Neural progenitor cell (in vitro differentiated cells): ENCODE measurements around the gene KAZN. TPM values are rescaled to one million over a fixed set of nuclear protein-coding genes. Genes with fewer than 3 reads are reported as not detected.
A peak's percentile ranks its signal among the peaks of the same experiment; 100 is the strongest.

ENCODE experiments used
- DNase-seq: peaks from one replicate; pipeline ENCODE4 v3.0.0-alpha.2; 2016; ENCODE audit warnings: low spot score
- H2AFZ ChIP-seq: fragments of 200-600 bp; sonication (generic); replicated peaks from 2 replicates; pipeline ENCODE4 v1.6.1; 2016; ENCODE audit warnings: antibody characterized with exemption
- H3F3A ChIP-seq: fragments of 200-600 bp; sonication (generic); 2 replicates; pipeline ENCODE4 v1.6.1; 2016; ENCODE audit warnings: antibody characterized with exemption, low read depth
- H3K27ac ChIP-seq: fragments of 200-600 bp; sonication (generic); 2 replicates; pipeline ENCODE4 v1.5.1; 2016; ENCODE audit warnings: mild to moderate bottlenecking
- H3K27me3 ChIP-seq: fragments of 200-600 bp; sonication (generic); 2 replicates; pipeline ENCODE4 v1.6.1; 2016; ENCODE audit warnings: mild to moderate bottlenecking, moderate library complexity
- H3K36me3 ChIP-seq: fragments of 200-600 bp; sonication (generic); 2 replicates; pipeline ENCODE4 v1.5.1; 2016
- H3K4me1 ChIP-seq: fragments of 200-600 bp; sonication (generic); 2 replicates; pipeline ENCODE4 v1.6.1; 2016; ENCODE audit warnings: mixed run types
- H3K4me2 ChIP-seq: fragments of 200-600 bp; sonication (generic); 2 replicates; pipeline ENCODE4 v1.6.1; 2016
- H3K4me3 ChIP-seq: fragments of 200-600 bp; sonication (generic); 2 replicates; pipeline ENCODE4 v1.5.1; 2016
- H3K79me2 ChIP-seq: fragments of 200-600 bp; sonication (generic); 2 replicates; pipeline ENCODE4 v1.6.1; 2016; ENCODE audit warnings: low read depth
- H3K9ac ChIP-seq: fragments of 200-600 bp; sonication (generic); 2 replicates; pipeline ENCODE4 v1.6.1; 2016
- H3K9me3 ChIP-seq: fragments of 200-600 bp; sonication (generic); 2 replicates; pipeline ENCODE4 v1.5.1; 2016; ENCODE audit warnings: low read depth
- H4K20me1 ChIP-seq: fragments of 200-600 bp; sonication (generic); 2 replicates; pipeline ENCODE4 v1.6.1; 2016; ENCODE audit warnings: low read depth
- H3K27ac Mint-ChIP-seq: 3 replicates; pipeline ENCODE4 v1.8.0; 2021; ENCODE audit warnings: mixed read lengths
- H3K27me3 Mint-ChIP-seq: 2 replicates; pipeline ENCODE4 v1.8.0; 2022; ENCODE audit warnings: low read depth, mild to moderate bottlenecking, inconsistent platforms, moderate library complexity, mixed read lengths; ENCODE audit not compliant: insufficient read depth
- H3K36me3 Mint-ChIP-seq: 3 replicates; pipeline ENCODE4 v1.8.0; 2021; ENCODE audit warnings: mixed read lengths
- H3K4me1 Mint-ChIP-seq: 3 replicates; pipeline ENCODE4 v1.8.0; 2021; ENCODE audit warnings: mixed read lengths
- H3K4me3 Mint-ChIP-seq: 3 replicates; pipeline ENCODE4 v1.8.0; 2021; ENCODE audit warnings: mild to moderate bottlenecking, moderate library complexity, mixed read lengths
- H3K9me3 Mint-ChIP-seq: 3 replicates; pipeline ENCODE4 v1.8.0; 2020; ENCODE audit warnings: mixed read lengths
- CTCF ChIP-seq: fragments of 200-600 bp; sonication (generic); IDR thresholded peaks from 2 replicates; pipeline ENCODE4 v1.5.1; 2017; ENCODE audit warnings: antibody characterized with exemption, mild to moderate bottlenecking
- EZH2 ChIP-seq: fragments of 200-600 bp; sonication (generic); IDR thresholded peaks from 2 replicates; pipeline ENCODE4 v1.6.1; 2017; ENCODE audit warnings: antibody characterized with exemption, mild to moderate bottlenecking, moderate library complexity
- EZH2phosphoT487 ChIP-seq: fragments of 200-600 bp; sonication (generic); IDR thresholded peaks from 2 replicates; pipeline ENCODE4 v1.6.1; 2017; ENCODE audit warnings: antibody characterized with exemption
- total RNA-seq: library from RNA; depleted of rRNA; stranded (reverse); fragments of >200 nt; gene quantifications from 2 replicates; pipeline ENCODE4 v1.2.3, GENCODE V29; 2015; ENCODE audit warnings: low replicate concordance

The KAZN gene
- total RNA-seq, 1 donor from 2014 or later: 6.1 TPM

DNA sequence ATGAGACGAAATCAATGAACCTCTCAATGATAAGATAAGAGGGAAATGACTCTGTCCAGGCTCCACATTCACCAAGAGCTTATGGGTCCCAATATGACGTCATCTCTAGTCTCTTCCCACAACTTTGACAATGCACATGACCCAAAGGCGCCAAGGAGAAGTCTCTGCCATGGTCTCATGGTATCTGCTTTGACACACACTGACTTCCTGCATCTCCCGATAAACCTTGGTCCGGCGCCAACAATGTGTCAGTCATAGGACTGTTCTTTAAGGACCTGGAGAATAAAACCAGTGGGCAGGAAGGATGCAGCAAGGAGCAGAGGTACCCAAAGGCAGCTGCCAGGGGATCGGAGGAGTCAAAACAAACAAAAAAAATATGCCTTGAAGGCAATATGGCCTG is 508.1 kb downstream of the KAZN start:
- Histone ChIP-seq H3K4me1 (peaks cover under 1% of the 10 kb centered on the region), H3F3A (peaks cover under 1% of the 10 kb centered on the region), H3K79me2 (no peaks in the 10 kb centered on the region), H4K20me1 (no peaks in the 10 kb centered on the region), H3K4me3 (no peak overlapping the region), H2AFZ (no peak overlapping the region), H3K9ac (no peak overlapping the region), H3K27ac (no peak overlapping the region), H3K9me3 (no peaks in the 10 kb centered on the region), H3K27me3 (peaks cover 4% of the 10 kb centered on the region), H3K36me3 (no peaks in the 10 kb centered on the region), H3K4me2 (no peak overlapping the region)
- Mint-ChIP-seq H3K36me3 (peaks cover 7% of the 10 kb centered on the region), H3K27me3 (peaks cover 11% of the 10 kb centered on the region), H3K27ac (no peak overlapping the region), H3K4me1 (peaks cover 15% of the 10 kb centered on the region), H3K4me3 (no peak overlapping the region), H3K9me3 (peaks cover 9% of the 10 kb centered on the region)
- no peak for DNase-seq
- TF ChIP-seq EZH2: no peak
- no peak for TF ChIP-seq EZH2phosphoT487
- TF ChIP-seq CTCF: no peak

DNA sequence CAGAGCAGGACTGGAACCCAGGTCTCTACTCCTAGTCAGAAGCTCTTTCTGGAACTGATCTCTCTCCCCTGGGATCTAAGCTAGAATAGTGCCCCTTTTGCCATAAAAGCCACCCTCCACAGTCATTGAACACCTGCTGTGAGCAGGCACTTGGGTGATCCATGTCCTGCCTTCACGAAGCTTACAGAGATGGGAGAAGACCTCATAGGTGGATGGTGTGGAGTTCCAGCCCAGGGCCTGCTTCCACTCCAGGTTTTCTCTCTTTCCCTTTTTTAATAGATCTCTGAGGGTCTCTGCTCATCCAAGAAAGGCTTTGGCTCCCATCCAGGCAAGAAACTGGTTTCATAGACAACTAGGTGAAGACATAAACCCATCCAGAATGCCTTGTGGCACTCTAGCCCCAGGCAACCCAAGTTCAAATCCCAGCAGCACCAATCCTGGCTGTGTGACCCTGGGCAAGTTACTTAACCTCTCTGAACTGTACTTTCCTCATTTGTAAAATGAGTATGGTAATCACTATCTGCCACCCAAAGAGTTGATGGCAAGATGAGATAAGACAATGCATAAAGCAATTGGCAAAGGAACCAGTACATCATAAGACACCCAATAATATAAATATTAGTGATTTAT is 508.7 kb downstream of the KAZN start:
- Mint-ChIP-seq H3K27me3 (peaks cover 13% of the 10 kb centered on the region), H3K27ac (no peak overlapping the region), H3K36me3 (peaks cover 7% of the 10 kb centered on the region), H3K9me3 (peaks cover 9% of the 10 kb centered on the region), H3K4me1 (peaks cover 21% of the 10 kb centered on the region), H3K4me3 (no peak overlapping the region)
- Histone ChIP-seq H3K4me2 (no peak overlapping the region), H3K27me3 (no peaks in the 10 kb centered on the region), H3F3A (peaks cover 5% of the 10 kb centered on the region), H3K9ac (no peak overlapping the region), H3K27ac (no peak overlapping the region), H3K4me3 (no peak overlapping the region), H3K9me3 (no peaks in the 10 kb centered on the region), H3K79me2 (no peaks in the 10 kb centered on the region), H2AFZ (no peak overlapping the region), H3K36me3 (no peaks in the 10 kb centered on the region), H4K20me1 (no peaks in the 10 kb centered on the region), H3K4me1 (peaks cover 6% of the 10 kb centered on the region)
- DNase-seq: no peak
- TF ChIP-seq EZH2phosphoT487 (no peak), EZH2 (no peak), CTCF (no peak)

DNA sequence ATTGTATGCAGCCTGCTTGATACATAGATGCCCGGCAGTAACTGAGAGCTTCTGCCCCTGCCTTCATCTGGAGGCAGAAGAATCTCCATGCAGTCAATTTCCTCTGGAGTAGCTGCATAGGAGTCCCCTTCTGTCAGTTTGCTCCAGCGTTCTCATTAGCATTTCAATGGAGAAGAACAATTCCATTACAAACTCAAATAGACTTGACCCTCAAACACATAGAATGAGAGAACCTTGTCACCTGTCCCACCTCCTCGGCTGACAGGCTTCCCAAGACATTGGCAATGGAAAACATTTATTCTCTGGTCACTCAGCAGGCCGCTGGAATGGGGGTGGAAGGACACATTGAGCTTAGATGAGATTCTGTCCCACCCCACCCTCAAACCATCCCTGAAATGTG is 509.4 kb downstream of the KAZN start:
- Histone ChIP-seq H3K4me3 (no peak overlapping the region), H3K4me2 (no peak overlapping the region), H3K36me3 (no peaks in the 10 kb centered on the region), H3K27me3 (no peaks in the 10 kb centered on the region), H3K9ac (no peak overlapping the region), H3K4me1 (peaks cover 6% of the 10 kb centered on the region), H2AFZ (no peak overlapping the region), H3K79me2 (no peaks in the 10 kb centered on the region), H3F3A (peaks cover 5% of the 10 kb centered on the region), H4K20me1 (no peaks in the 10 kb centered on the region), H3K9me3 (no peaks in the 10 kb centered on the region), H3K27ac (no peak overlapping the region)
- no peak for TF ChIP-seq EZH2phosphoT487
- TF ChIP-seq CTCF: no peak
- no peak for TF ChIP-seq EZH2
- no peak overlapping the region for H3K4me3 Mint-ChIP-seq
- H3K27me3 Mint-ChIP-seq: peaks cover 14% of the 10 kb centered on the region
- H3K27ac Mint-ChIP-seq: peak overlapping the region; percentile 60
- peaks cover 28% of the 10 kb centered on the region for H3K4me1 Mint-ChIP-seq
- no peak for DNase-seq
- H3K36me3 Mint-ChIP-seq: peaks cover 7% of the 10 kb centered on the region
- peaks cover 9% of the 10 kb centered on the region for H3K9me3 Mint-ChIP-seq
